GM15510 (cell line): ENCODE measurements around the gene ING1.

ENCODE experiments used
- POLR2A ChIP-seq: IDR thresholded peaks from 3 replicates; pipeline ENCODE4 v1.6.1; 2011; ENCODE audit warnings: borderline replicate concordance; ENCODE audit not compliant: insufficient read length; ENCODE audit errors: extremely low read depth

Gene ING1

DNA sequence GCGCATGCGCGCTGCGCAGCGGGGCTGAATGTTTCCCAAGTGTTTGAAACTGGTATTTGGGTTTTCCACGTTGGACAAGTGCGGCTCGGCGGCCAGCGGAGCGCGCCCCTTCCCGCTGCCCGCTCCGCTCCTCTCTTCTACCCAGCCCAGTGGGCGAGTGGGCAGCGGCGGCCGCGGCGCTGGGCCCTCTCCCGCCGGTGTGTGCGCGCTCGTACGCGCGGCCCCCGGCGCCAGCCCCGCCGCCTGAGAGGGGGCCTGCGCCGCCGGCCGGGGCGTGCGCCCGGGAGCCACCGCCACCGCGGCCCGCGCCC lies at the start of gene ING1:
ING1 (plus strand) TSS at position 59 of the 311 bp plus-strand sequence. CDS start 450 bp downstream, outside the sequence.
- no peak for TF ChIP-seq POLR2A

DNA sequence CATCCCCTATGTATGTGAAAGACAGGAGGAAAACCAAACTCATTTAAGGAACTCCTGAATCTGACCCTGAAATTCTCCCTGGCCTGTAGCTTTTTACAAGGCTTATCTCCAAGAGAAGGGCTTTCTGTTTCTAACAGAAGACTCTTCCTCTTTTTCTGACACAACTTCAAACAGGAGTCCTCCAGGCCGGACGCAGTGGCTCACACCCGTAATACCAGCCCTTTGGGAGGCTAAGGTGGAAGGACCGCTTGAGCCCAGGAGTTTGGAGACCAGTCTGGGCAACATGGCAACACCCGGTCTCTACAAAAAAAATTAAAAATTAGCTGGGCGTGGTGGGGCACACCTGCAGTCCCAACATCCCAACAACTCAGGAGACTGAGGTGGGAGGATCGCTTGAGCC lies 49.5 kb upstream of the ING1 start:
- no peak for TF ChIP-seq POLR2A

GRCh38 chr13:110664673-110665072 lies 48.8 kb upstream of the ING1 start:
- no peak for TF ChIP-seq POLR2A

- no peak for TF ChIP-seq POLR2A
Measured at GRCh38 chr13:110665491-110666254, 47.8 kb upstream of the ING1 start.

DNA sequence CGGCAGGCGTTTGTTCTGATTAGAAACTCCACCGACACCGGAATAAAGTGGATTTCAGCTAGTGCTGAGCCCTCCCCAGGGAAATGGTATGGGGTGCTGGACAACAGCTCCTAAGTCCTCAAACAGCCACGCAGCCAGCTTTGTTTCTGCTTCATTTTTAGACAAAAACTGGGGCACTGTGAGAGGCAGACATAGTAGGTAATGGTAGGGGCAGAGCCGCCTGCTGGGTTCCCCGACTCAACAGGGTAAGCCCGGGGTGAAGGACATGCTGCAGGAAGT lies 47.3 kb upstream of the ING1 start:
- TF ChIP-seq POLR2A: no peak

DNA sequence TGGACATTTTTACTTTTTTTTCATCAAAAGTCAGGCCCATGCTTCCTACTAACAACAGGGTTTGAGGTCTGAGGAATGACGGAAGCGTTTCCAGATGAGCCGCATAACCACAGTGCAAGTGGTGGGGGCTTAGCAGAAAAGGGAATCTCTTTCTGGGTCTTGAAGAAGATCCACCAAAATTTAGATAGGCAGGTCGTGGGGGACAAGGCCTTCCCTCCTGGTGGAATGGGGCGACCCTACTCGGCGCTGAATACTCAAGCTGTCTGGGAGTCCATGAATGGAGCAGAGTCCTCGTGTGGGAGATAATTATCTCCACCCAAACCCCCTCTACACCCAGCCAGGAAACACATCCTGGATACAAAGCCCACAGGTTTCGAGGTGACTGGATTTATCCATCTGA lies 44.5 kb upstream of the ING1 start:
- no peak for TF ChIP-seq POLR2A

- TF ChIP-seq POLR2A: no peak
Measured at GRCh38 chr13:110676595-110677587, 36.6 kb upstream of the ING1 start.

DNA sequence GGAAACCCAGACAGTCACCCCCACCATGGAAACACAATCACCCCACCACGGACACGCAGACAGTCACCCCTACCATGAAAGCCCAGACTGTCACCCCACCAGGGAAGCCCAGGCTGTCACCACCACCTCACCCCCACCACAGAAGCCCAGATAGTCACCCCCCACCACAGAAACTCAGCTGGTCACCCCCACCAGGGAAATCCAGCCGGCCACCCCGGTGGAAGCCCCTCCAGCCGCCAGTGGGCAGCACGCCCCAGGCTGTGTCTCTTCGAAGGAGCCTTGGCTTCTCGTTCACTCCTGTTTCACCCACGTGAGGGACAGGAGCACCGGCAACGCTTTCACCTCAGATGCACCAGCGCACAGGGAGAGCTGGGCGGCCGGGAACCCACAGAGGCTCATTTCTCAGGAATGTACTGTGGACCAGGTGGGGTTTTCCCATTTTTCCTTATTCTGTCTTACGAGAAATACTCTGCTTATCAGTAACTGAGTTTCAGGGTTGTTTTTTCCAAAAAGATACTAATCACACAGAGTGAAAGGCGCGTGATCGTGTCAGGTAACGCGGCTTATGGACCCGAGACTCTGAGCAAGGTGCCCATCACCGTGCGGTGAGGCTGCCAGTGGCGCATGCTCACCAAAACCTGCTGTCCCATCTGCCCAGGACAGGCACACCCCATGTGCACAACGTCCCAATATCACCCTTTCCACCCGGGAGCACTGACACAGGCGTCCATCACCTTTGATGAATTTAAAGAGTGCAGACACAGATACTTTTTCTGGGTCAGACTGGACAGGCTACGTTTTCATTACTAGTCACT lies 35.6 kb upstream of the ING1 start:
- TF ChIP-seq POLR2A: no peak

DNA sequence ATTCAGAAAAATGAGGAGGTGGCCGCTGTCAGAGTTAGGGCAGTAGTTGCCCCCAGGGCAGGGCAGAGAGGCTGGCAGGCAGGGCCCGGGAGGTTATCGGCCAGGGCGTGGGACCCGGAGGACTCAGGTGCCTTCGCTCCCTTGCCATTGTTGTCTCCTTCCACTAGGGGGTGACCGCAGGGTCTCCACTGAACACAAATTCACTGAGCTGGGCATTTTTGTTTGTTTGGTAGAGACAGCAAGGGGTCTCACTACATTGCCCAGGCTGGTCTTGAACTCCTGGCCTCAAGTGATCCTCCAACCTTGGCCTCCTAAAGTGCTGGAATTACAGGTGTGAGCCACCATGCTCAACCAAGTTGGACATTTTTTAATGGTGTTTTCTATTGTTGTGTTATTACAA lies 32.6 kb upstream of the ING1 start:
- TF ChIP-seq POLR2A: no peak

GRCh38 chr13:110681868-110682550 lies 31.5 kb upstream of the ING1 start:
- no peak for TF ChIP-seq POLR2A

GRCh38 chr13:110682746-110683145 lies 30.8 kb upstream of the ING1 start:
- TF ChIP-seq POLR2A: no peak

- no peak for TF ChIP-seq POLR2A
Measured at GRCh38 chr13:110683203-110683883, 30.2 kb upstream of the ING1 start.

GRCh38 chr13:110683921-110684320 lies 29.6 kb upstream of the ING1 start:
- TF ChIP-seq POLR2A: no peak
